HG02938 (cell line): ENCODE measurements around the gene FOLR2.

Experiments
- ATAC-seq: cut with Tn5 transposase; IDR thresholded peaks from one replicate; pipeline ENCODE4 v1.9.1; 2021; ENCODE audit warnings: mild to moderate bottlenecking, moderate library complexity; ENCODE audit not compliant: unreplicated experiment

The FOLR2 gene

GRCh38 chr11:72229336-72229924 is 12.8 kb downstream of the FOLR2 start:
- ATAC-seq = no peak

- ATAC-seq = no peak
These were observed 13.6 kb downstream of the FOLR2 start for GRCh38 chr11:72229925-72230763.

GRCh38 chr11:72230764-72231365 is 14.3 kb downstream of the FOLR2 start:
- no peak for ATAC-seq

GRCh38 chr11:72231396-72232259 is 15.0 kb downstream of the FOLR2 start:
- ATAC-seq = no peak

- no peak for ATAC-seq
These were observed 15.9 kb downstream of the FOLR2 start for GRCh38 chr11:72232260-72233055.

- ATAC-seq = no peak
These were observed 16.6 kb downstream of the FOLR2 start for GRCh38 chr11:72233056-72233772.

GRCh38 chr11:72233773-72234513 is 17.3 kb downstream of the FOLR2 start:
- no peak for ATAC-seq

- ATAC-seq = no peak
These were observed 17.9 kb downstream of the FOLR2 start for GRCh38 chr11:72234514-72234830.

GRCh38 chr11:72234920-72235319 is 18.3 kb downstream of the FOLR2 start:
- ATAC-seq = no peak

GRCh38 chr11:72235351-72236057 is 18.9 kb downstream of the FOLR2 start:
- no peak for ATAC-seq

GRCh38 chr11:72236083-72236697 is 19.6 kb downstream of the FOLR2 start:
- no peak for ATAC-seq

- ATAC-seq = no peak
These were observed 20.1 kb downstream of the FOLR2 start for GRCh38 chr11:72236774-72237111.

- no peak for ATAC-seq
These were observed 20.7 kb downstream of the FOLR2 start for GRCh38 chr11:72237112-72237931.

GRCh38 chr11:72238040-72238450 is 21.5 kb downstream of the FOLR2 start:
- ATAC-seq = no peak

GRCh38 chr11:72238492-72239312 is 22.1 kb downstream of the FOLR2 start:
- ATAC-seq = no peak

GRCh38 chr11:72239313-72239848 is 22.8 kb downstream of the FOLR2 start:
- no peak for ATAC-seq
